HG03442 (cell line): ENCODE results near the gene ASCC1.
A peak's percentile ranks its signal among the peaks of the same experiment; 100 is the strongest.
"Not testable (repeated sequence)": the region's sequence is repeated elsewhere in the genome, so short reads cannot be mapped to it uniquely, and the experiment has no call there.

Source experiments
- ATAC-seq: cut with Tn5 transposase; IDR thresholded peaks from one replicate; pipeline ENCODE4 v1.9.1; 2021; ENCODE audit warnings: mild to moderate bottlenecking, moderate library complexity; ENCODE audit not compliant: unreplicated experiment

The ASCC1 gene

DNA sequence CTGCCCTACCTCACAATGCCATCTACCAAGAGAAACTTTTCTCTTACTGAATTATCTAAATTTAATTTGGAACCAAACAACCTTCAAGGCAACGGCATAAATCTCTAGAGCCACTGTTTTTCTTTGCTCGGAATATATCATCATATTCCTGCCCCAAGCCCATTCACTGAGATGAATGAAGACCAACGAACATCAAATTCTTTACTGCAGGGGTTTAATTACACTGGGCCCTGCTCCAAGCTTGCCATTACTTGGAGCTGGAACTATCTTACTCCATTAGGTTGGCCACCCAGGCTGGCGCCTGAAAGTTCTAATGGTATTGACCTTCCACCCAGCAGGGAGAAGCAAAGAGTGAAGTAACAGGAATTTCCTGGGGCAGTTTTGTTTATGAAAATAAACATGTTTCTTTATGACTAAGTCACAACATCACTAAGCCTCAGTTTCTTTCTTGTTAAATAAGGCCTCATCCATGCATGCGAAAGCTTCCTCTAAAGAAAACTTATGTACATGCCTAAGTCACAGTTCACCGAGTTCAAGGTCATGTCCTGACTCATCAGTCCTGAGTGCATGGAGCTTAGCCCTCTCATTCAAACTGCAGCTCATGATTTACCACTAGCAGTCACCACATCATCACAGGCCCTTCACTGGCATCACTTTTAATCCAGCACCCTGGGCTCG lies 42.3 kb downstream of the ASCC1 start:
- ATAC-seq: peak; percentile 66

DNA sequence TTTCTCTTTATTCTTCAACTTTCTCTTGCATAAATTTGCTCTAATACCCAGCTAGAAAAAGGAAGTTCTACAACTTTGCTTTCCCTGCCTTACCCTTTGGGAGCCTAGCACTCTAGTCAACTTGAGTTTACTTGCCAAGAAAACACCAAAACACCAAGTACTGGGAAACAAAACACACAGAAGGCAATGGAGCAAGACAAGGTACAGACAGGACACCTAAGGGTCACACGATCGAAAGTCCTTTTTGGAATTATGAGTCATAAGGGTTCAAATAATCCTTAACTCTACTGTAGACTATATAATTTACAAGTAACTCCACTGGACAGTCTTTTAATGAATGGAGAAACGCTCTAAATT lies 42.8 kb downstream of the ASCC1 start:
- ATAC-seq: no peak

- ATAC-seq: no peak
Observed at GRCh38 chr10:72171175-72171630, 44.9 kb downstream of the ASCC1 start.

GRCh38 chr10:72170733-72171132 lies 45.3 kb downstream of the ASCC1 start:
- no peak for ATAC-seq

GRCh38 chr10:72170263-72170662 lies 45.8 kb downstream of the ASCC1 start:
- ATAC-seq: no peak

DNA sequence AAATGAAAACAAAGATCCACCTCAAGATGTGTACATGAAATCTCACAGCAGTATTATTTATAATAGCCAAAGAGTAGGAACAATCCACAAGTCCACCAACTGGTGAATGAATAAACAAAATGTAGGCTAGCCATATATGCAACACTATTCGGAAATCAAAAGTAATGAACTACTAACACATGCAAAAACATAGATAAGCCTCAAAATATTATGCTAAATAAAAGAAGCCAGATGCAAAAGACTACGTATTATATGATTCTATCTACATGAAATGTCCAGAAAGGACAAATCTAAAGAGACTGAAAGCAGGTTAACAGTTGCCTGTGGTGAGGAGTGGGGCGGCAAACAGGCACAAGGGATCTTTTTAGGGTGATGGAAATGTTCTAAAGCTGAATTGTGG lies 49.0 kb downstream of the ASCC1 start:
- no peak for ATAC-seq

DNA sequence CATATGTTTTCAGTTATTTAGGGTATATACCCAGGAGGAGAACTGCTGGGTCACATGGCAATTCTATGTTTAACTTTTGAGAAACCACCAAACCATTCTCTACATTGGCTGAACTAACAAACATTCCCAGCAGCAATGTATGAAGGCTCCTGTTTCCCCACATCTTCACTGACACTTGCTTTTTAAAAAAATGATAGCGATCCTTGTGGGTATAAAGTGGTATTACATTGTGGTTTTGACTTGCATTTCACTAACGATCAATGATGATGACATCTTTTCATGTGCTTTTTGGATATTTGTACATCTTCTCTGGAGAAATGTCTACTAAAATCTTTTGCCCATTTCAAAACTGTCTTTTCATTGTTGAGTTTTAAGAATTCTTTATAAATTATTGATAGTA lies 51.5 kb downstream of the ASCC1 start:
- ATAC-seq: no peak

GRCh38 chr10:72162978-72163377 lies 53.1 kb downstream of the ASCC1 start:
- no peak for ATAC-seq

DNA sequence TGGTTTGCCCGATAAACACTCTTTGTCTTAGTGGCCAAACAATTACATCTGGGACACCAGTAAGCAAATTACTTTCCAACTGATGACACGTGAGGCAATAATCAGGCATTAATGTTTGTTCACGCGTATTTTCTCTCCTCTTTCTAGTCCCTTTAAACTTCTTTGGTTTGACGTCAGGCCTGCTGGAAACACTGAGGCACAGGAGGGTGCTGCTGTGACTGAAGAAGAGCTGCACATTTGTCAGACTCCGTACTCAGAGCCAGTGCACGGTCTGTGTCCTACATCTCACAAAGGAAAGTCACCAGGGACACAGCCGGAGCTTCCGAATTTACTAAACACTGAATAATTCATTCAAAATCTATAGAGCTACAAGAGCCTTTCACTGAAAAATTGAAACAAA lies 57.9 kb downstream of the ASCC1 start:
- no peak for ATAC-seq

- no peak for ATAC-seq
Observed at GRCh38 chr10:72156223-72156622, 59.9 kb downstream of the ASCC1 start.

- ATAC-seq: no peak
Observed at GRCh38 chr10:72152286-72152685, 63.8 kb downstream of the ASCC1 start.

GRCh38 chr10:72150746-72151478 lies 65.2 kb downstream of the ASCC1 start:
- not testable (repeated sequence) for ATAC-seq

GRCh38 chr10:72147324-72147584 lies 68.8 kb downstream of the ASCC1 start:
- ATAC-seq: not testable (repeated sequence)

DNA sequence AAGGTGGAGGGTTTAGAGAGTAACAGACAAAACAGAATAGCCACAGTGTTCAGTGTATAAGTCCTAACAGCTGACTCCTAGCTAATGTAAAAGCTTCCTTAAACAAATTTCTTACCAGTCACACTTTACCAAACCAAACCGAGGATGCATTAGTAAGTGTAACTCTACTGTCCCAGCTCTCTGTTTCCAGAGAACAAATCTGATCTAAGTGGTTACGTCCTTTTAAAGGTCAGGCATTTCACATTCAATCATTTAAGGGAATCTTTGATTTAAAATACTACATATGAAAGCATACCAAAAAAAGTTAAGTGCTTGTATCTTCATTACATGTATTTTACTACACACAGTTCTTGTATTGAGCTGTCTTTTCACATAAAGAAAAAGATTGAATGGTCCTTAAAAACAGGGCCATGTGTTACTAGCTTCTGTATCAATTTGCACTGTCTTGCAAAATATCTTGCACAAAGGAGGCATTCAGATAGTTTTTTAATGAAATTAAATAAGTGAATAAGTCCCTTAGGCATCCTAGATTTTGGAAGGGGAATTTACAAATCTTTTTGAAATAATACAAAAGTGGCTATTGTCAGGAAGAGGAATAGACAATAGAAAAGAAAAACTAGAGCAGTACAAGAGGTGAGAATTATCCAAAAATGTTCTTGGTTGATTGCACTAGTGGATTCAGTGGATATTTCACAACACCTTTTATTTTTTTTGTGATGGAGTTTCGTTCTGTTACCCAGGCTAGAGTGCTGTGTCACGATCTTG lies 69.3 kb downstream of the ASCC1 start:
- ATAC-seq: no peak

- ATAC-seq: no peak
Observed at GRCh38 chr10:72146071-72146470, 70.0 kb downstream of the ASCC1 start.

GRCh38 chr10:72145657-72146056 lies 70.4 kb downstream of the ASCC1 start:
- ATAC-seq: no peak

- no peak for ATAC-seq
Observed at GRCh38 chr10:72140850-72141249, 75.2 kb downstream of the ASCC1 start.

DNA sequence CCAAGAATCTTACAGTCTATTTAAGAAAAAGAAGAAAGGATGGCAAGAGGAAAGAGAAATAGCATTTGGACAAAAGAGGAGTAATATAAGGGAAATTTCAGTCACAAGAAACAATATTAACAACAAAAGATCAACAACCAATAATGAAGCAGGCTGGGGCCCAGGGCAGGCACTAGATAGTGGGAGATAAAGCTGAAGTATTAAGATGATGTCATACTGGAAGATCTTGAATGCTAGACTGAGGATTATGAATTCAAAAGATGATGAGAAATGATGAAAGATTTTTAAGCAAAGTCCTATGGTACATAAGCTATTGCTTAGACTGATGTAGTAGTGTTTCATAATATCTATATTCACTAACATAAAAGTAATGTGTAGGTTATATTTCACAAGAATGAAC lies 75.9 kb downstream of the ASCC1 start:
- no peak for ATAC-seq

DNA sequence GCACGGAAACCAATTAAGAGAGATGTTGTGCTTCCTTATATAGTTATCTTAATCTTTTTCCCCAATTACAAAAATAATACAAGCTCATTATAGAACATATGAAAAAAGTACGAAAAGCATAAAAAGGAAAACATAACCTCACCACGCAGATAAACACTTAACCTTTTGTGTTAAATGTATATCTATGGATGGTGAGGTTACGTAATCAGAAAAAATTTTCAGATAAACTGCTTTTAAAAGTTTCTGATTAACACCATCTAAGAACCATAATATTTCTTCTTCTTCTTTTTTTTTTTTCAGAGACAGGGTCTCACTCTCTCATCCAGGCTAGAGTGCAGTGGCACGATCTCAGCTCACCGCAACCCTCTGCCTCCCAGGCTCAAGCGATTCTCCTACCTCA lies 78.5 kb downstream of the ASCC1 start:
- no peak for ATAC-seq

DNA sequence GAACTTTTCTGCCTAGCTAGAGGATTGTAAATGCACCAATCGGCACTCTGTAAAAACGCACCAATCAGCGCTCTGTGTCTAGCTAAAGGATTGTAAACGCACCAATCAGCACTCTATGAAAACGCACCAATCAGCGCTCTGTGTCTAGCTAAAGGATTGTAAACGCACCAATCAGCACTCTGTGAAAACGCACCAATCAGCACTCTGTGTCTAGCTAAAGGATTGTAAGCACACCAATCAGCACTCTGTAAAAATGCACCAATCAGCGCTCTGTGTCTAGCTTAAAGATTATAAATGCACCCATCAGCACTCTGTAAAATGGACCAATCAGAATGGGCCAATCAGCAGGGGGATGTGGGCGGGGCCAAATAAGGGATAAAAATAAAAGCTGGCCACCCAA lies 79.9 kb downstream of the ASCC1 start:
- not testable (repeated sequence) for ATAC-seq

DNA sequence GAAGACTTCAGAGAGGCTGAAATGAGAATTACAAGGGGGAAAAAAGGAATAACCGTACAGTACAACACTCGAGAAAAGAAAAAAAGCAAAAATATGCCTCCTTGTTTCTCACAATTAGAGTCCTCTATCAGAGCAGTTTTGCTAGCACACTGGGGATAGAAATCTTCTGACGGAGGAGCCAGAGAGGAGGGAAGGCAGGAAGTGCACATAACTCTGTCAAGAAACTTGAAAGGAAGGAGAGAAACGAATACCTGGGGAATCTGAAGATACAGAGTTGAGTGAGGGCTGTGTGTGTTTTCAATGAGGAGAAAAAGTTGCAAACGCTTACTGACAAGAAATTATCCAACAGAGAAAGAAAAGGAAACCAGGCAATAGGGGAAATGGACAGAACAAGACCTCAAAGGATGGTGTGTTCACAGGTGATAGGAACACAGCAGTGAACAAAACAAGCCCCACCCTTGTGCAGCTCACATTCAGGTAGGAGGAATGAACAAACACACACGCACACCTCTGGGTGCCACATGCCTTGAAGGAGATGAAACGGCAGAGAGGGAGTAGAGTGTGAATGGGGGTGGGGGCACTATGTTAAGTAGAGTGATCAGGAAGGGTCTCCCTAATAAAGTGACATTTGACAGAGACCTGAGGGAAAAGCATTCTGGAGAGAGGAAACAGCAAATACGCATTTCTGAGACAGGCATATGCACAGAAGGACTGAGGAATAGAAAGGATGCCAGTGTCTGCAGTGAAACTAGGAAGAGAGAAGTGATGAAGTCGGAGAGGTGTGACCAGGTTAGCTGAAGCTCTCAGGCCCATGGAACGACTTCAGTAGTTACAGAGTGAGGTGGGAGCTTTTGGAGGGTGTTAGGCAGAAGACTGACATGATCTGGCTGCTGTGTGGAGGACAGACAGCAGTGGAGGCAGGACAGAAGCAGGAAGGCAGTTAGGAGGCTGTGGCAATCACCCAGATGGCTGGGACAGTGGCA lies 81.0 kb downstream of the ASCC1 start:
- no peak for ATAC-seq
